GM12878 (cell line): ENCODE measurements around the gene NRXN3. TPM values are rescaled to one million over a fixed set of nuclear protein-coding genes. Genes with fewer than 3 reads are reported as not detected.

Experiments used
- BRCA1 ChIP-seq: IDR thresholded peaks from 2 replicates; pipeline ENCODE4 v1.6.1; 2011; ENCODE audit warnings: low read depth, low read length, improper control_type of control experiment
- CHD4 ChIP-seq: fragments of 200-600 bp; sonication (generic); IDR thresholded peaks from 2 replicates; pipeline ENCODE4 v1.6.1; 2016; ENCODE audit warnings: mild to moderate bottlenecking
- CTCF ChIP-seq, 3 experiments: IDR thresholded peaks in 2 of 3; conservative IDR thresholded peaks in 1 of 3; 2 replicates each; pipeline ENCODE4 v1.5.1; 2011; ENCODE audit warnings: low read depth in 3 of 3, low read length in 3 of 3, mild to moderate bottlenecking in 3 of 3, control low read depth in 2 of 3, moderate library complexity in 2 of 3, inconsistent platforms in 1 of 3, mixed read lengths in 1 of 3; ENCODE audit not compliant: control insufficient read depth in 2 of 3, insufficient read depth in 1 of 3; ENCODE audit errors: extremely low read depth in 1 of 3
- CUX1 ChIP-seq: IDR thresholded peaks from 2 replicates; pipeline ENCODE4 v1.6.1; 2012; ENCODE audit warnings: improper control_type of control experiment, low read depth, low read length; ENCODE audit not compliant: insufficient replicate concordance
- HDGF ChIP-seq: fragments of 450-650 bp; IDR thresholded peaks from 2 replicates; pipeline ENCODE4 v1.6.1; 2016; ENCODE audit warnings: antibody characterized with exemption
- KLF5 ChIP-seq: fragments of 450-650 bp; IDR thresholded peaks from 2 replicates; pipeline ENCODE4 v1.6.1; 2014; ENCODE audit warnings: mild to moderate bottlenecking; ENCODE audit not compliant: partially characterized antibody
- MEF2A ChIP-seq: IDR thresholded peaks from 2 replicates; pipeline ENCODE4 v1.6.1; 2011; ENCODE audit warnings: low read depth, mild to moderate bottlenecking, low read length, moderate library complexity; ENCODE audit not compliant: insufficient read depth
- NRF1 ChIP-seq: conservative IDR thresholded peaks from 2 replicates; pipeline ENCODE4 v1.6.1; 2011; ENCODE audit warnings: mild to moderate bottlenecking, low read depth, low read length, improper control_type of control experiment
- RAD51 ChIP-seq: fragments of 450-650 bp; IDR thresholded peaks from 2 replicates; pipeline ENCODE4 v1.6.1; 2016; ENCODE audit warnings: moderate library complexity, mild to moderate bottlenecking, inconsistent platforms
- RB1 ChIP-seq: fragments of 450-650 bp; formaldehyde crosslinking; IDR thresholded peaks from 2 replicates; pipeline ENCODE4 v1.6.1; 2017; ENCODE audit warnings: mild to moderate bottlenecking, borderline replicate concordance
- TCF7 ChIP-seq: IDR thresholded peaks from 2 replicates; pipeline ENCODE4 v1.6.1; 2014; ENCODE audit warnings: antibody characterized with exemption, borderline replicate concordance
- ZBTB11 ChIP-seq: fragments of 450-650 bp; formaldehyde crosslinking; IDR thresholded peaks from 2 replicates; pipeline ENCODE4 v1.5.0; 2022; ENCODE audit warnings: mild to moderate bottlenecking, missing genetic modification characterization
- polyA plus RNA-seq, 11 experiments: library from polyadenylated mRNA; depleted of rRNA in 4 of 11; unstranded in 6 of 11; stranded (reverse) in 5 of 11; fragments of >200 nt; fragmentation: Nextera tagmentation in 4 of 11; fragmentation: Illumina TruSeq in 1 of 11; extraction: Ambion mirVana in 4 of 11; extraction: Trizol in 1 of 11; gene quantifications; 1 replicate in 1 of 11; 2 replicates in 10 of 11; pipeline versions ENCODE4 v1.2.1 to v1.2.3, GENCODE V29; 2011 to 2016; ENCODE audit warnings: inconsistent platforms in 2 of 11, missing spikeins in 2 of 11, low read depth in 1 of 11
- total RNA-seq, 4 experiments: library from RNA; depleted of rRNA in 3 of 4; stranded (reverse); fragments of >200 nt in 3 of 4; fragmentation: Illumina TruSeq in 1 of 4; extraction: Trizol in 1 of 4; gene quantifications; 2 replicates each; pipeline versions ENCODE4 v1.2.1 to v1.2.3, GENCODE V29; 2013 to 2021
- TF ChIP-seq, protein P1 (sequence below): fragments of 450-650 bp; formaldehyde crosslinking; IDR thresholded peaks from 2 replicates; pipeline ENCODE4 v1.4.0; 2022; ENCODE audit warnings: mild to moderate bottlenecking, moderate library complexity
- TF ChIP-seq, protein P2 (sequence below): fragments of 150-350 bp; IDR thresholded peaks from 2 replicates; pipeline ENCODE4 v1.6.1; 2014; ENCODE audit warnings: mild to moderate bottlenecking, low read depth, low read length

NRXN3 gene
- total and polyA plus RNA-seq, 10 of the 15 experiments (the other 5 are each of a cell fraction or from before 2014, with no cell fraction given): 0.52 to 3.3 (median 1.4) TPM

- TF ChIP-seq NRF1 (no peak), BRCA1 (no peak), MEF2A (no peak), KLF5 (no peak), CUX1 (no peak), CTCF (IDR thresholded peaks at IDR 0.05 in 2 of 3, conservative IDR thresholded peaks at IDR 0.05 in 1 of 3; ENCODE audit: control insufficient read depth in 2 of 3, extremely low read depth in 1 of 3, insufficient read depth in 1 of 3, low read depth in 3 of 3, low read length in 3 of 3) (no peak), HDGF (no peak), TCF7 (no peak), ZBTB11 (no peak), CHD4 (no peak), RB1 (no peak), RAD51 (no peak)
- TF ChIP-seq, protein P1, sequence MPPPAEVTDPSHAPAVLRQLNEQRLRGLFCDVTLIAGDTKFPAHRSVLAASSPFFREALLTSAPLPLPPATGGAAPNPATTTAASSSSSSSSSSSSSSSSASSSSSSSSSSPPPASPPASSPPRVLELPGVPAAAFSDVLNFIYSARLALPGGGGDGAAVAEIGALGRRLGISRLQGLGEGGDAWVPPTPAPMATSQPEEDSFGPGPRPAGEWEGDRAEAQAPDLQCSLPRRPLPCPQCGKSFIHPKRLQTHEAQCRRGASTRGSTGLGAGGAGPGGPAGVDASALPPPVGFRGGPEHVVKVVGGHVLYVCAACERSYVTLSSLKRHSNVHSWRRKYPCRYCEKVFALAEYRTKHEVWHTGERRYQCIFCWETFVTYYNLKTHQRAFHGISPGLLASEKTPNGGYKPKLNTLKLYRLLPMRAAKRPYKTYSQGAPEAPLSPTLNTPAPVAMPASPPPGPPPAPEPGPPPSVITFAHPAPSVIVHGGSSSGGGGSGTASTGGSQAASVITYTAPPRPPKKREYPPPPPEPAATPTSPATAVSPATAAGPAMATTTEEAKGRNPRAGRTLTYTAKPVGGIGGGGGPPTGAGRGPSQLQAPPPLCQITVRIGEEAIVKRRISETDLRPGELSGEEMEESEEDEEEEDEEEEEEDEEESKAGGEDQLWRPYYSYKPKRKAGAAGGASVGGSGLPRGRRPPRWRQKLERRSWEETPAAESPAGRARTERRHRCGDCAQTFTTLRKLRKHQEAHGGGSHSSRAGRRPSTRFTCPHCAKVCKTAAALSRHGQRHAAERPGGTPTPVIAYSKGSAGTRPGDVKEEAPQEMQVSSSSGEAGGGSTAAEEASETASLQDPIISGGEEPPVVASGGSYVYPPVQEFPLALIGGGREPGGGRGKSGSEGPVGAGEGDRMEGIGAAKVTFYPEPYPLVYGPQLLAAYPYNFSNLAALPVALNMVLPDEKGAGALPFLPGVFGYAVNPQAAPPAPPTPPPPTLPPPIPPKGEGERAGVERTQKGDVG: no peak
- TF ChIP-seq, protein P2, sequence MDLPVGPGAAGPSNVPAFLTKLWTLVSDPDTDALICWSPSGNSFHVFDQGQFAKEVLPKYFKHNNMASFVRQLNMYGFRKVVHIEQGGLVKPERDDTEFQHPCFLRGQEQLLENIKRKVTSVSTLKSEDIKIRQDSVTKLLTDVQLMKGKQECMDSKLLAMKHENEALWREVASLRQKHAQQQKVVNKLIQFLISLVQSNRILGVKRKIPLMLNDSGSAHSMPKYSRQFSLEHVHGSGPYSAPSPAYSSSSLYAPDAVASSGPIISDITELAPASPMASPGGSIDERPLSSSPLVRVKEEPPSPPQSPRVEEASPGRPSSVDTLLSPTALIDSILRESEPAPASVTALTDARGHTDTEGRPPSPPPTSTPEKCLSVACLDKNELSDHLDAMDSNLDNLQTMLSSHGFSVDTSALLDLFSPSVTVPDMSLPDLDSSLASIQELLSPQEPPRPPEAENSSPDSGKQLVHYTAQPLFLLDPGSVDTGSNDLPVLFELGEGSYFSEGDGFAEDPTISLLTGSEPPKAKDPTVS: no peak
These were observed 463.6 kb downstream of the NRXN3 start (continued) for GRCh38 chr14:78633752-78634151.
